GM12874 (cell line): ENCODE data around the gene SP140L.

ENCODE experiments used
- TF ChIP-seq, protein P1 (sequence below): IDR thresholded peaks from 2 replicates; pipeline ENCODE4 v1.5.1; 2011; ENCODE audit warnings: low read depth, mild to moderate bottlenecking, control low read depth, low read length, moderate library complexity; ENCODE audit not compliant: insufficient read depth

The SP140L gene

DNA sequence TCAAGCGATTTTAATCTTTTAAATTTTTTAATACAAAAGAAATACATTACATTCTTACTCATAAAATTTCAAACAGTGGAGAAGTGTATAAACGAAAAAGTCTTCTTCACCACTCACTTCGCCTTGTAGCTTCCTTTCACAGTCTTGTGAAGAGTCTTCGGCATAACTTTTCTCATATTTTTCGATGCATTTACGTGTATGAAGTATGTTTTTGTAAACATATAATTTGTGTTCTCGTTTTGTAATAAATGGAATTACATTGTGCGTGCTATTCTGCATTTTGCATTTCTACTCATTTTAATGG, 1.1 kb downstream of the SP140L start:
- TF ChIP-seq, protein P1, sequence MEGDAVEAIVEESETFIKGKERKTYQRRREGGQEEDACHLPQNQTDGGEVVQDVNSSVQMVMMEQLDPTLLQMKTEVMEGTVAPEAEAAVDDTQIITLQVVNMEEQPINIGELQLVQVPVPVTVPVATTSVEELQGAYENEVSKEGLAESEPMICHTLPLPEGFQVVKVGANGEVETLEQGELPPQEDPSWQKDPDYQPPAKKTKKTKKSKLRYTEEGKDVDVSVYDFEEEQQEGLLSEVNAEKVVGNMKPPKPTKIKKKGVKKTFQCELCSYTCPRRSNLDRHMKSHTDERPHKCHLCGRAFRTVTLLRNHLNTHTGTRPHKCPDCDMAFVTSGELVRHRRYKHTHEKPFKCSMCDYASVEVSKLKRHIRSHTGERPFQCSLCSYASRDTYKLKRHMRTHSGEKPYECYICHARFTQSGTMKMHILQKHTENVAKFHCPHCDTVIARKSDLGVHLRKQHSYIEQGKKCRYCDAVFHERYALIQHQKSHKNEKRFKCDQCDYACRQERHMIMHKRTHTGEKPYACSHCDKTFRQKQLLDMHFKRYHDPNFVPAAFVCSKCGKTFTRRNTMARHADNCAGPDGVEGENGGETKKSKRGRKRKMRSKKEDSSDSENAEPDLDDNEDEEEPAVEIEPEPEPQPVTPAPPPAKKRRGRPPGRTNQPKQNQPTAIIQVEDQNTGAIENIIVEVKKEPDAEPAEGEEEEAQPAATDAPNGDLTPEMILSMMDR = no peak

DNA sequence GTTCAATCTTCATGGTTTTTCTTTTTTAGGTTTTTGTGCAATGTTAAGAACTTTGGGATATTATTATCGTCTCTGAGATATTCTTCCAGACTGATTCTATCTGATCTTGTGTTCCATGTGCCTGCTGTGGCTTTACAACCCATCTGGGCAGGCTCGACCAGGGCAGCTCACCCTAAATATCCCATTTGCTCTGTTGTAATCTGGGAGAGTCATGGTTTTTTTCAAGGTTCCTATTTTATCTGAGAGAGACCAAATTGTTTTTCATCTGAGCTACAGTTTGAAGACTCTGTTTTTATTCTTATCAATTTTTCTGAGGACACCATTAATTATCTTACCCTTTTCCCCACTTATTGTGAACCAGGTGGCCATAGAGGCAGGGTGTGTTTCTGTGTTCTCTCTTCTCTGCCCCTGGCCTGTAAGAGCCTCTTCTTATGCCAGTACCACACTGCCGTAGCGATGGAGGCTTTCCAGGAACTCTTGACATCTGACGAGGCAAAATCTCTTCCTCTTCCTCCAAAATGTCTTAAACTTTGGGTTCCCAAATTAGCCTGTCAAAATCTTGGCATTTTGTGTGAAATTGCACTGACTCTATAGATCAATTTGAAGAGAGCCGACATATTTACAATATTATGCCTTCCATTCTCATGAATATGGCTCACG, 3.1 kb downstream of the SP140L start:
- TF ChIP-seq, protein P1 = no peak

DNA sequence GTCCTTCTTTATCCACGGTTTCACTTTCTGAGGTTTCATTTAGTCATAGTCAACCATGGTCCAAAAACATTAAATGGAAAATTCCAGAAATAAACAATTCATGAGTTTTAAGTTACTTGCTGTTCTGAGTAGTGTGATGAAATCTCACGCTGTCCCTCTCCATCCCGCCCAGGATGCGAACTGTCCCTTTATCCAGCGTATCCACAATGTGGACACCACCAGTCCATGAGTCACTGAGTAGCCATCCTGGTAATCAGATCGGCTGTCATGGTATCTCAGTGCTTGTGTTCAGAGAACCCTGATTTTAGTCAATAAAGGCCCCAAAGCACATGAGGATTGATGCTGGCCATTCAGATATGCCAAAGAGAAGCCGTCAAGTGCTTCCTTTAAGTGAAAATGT, 3.7 kb downstream of the SP140L start:
- TF ChIP-seq, protein P1 = no peak

DNA sequence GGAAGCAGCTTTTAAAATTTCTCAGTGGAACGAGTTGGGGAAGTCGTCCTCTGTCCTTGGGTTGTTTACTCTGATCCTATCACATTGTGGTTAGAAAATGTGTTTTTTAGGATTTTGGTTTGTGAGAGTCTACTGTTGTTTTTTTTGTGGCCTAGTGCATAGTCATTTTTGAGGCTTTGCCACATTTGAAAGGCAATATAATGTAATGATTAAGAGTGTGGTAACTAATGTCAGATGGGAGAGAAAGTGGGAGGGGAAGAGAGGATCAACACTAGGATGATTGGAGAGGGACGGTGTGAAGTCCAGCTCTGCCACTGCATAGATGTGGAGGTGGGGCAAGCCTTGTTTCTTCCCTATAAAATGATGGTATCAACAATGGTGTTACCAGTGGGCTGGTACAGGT, 8.5 kb downstream of the SP140L start:
- TF ChIP-seq, protein P1 = no peak

DNA sequence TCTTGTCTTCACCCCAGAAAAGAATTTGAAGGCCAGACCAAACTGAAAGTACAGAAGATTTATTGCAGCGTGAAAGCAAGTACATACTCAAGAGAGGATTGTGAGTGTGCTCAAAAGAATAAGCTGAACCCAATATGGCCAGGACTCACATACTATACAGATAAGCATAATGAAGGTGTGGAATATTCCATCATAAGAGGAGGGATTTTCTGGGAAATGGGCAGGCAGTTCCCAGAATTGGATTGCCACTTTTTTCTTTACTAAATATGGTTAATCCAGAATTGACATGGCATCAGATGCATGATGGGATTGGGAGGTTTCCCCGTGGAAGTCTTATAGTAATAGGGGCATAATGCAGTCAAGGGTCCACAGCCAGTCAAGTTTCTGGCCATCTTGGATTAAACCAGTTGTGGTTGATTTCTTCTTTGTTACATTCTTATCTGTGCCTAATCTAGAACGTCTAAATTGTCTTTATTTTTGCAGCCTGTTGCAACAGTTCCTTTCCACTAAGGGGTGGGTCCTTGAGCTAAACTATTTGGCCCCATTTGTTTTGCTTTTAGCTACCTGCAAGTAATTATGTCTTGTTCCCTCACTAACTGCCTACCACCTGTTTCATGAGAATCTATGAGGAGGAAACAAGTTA, 9.0 kb downstream of the SP140L start:
- TF ChIP-seq, protein P1 = no peak

DNA sequence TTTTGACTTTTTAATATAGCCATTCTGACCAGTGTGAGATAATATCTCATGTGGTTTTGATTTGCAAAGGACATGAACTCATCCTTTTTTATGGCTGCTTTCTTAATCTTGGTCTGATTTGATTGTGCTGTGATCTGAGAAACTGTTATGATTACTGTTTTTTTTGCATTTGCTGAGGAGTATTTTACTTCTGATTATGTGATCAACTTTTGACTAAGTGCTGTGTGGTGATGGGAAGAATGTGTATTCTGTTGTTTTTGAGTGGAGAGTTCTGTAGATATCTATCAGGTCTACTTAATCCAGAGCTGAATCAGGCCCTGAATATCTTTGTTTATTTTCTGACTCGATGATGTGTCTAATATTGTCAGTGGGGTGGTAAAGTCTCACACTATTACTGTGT, 16.8 kb downstream of the SP140L start:
- TF ChIP-seq, protein P1 = no peak

DNA sequence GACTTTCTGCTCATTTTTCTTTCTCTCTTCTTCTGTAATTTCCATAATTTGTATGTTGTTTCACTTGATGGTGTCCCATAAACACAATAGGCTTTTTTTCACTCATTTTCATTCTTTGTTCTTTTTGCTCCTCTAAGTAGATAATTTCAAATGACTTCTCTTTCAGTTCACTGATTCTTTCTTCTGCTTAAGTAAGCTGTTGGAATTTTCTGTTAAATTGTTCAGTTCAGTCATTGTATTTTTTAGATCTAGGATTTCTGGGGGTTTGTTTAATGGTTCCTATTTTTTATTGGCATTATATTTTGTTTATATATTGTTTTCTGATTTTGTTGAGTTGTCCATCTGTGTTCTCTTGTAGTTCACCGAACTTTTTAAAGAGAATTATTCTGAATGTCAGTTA, 19.5 kb downstream of the SP140L start:
- TF ChIP-seq, protein P1 = no peak
